Dedifferentiated amniotic fluid mesenchymal stem cell (primary cell): ENCODE measurements around the gene DEDD2.

Experiments used
- DNase-seq: peaks from one replicate; pipeline ENCODE4 v3.0.0-alpha.2; 2016; ENCODE audit errors: extremely low spot score

The DEDD2 gene

DNA sequence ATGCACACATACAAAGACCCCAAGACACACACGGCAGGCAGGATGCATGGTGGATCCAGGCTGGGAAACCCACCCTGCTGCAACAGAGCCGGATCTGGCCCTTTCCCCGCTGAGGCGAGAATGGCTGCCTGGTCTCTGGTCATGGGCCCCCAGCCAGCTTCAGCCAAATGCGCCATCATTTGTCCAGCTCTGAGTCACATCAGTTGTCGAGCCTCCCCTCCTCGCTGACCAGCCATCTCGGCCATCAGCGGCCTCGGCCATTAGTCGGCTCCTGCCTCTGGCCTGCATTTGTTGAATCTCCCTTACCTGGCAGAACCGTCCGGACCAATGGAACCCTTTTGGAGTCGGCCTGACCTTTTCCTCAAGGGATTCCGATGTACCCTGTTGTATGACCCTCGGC is 46.8 kb downstream of the DEDD2 start:
- no peak for DNase-seq

DNA sequence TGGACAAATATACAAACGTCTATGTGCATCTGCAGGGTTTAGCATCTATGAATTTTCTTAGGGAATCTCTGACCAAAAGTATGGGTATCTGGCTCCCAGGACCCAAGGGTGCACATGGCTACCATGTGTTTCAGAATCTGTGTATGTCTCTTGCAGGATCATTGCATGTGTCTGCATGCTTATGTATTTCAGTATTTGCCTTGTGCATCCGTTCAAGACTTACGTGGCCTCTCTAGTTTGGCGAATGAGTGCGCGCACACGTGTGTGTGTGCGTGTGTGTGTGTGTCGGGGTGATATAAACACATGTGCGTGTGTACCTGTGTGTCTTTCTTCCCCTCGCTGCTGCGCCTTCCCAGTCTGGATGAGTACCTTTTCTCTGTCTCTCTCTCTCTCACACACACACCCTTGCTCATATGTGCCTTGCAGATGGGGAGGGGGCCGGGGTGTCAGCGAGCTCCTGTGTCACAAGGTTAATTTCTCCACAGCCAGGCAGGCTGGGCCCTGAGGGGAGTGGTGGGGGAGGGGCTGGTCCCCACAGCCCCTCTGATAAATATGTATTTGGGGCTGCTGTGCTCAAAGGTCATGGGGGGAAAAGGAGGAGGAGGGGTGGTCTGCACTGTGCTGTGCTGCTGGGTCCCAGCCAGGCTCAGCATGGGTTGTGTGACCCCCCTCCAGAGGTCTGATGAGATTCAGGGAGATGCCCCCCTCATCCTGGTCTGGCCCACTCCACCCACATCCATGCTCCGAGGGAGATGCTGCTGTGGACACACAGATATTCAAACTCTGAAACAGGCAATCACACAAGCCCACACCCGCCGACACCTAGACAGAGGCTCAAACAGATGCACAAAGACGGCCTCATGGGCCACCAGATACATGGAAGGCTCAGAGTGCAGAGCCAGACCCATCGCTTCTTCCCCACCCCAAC is 47.7 kb downstream of the DEDD2 start:
- no peak for DNase-seq

DNA sequence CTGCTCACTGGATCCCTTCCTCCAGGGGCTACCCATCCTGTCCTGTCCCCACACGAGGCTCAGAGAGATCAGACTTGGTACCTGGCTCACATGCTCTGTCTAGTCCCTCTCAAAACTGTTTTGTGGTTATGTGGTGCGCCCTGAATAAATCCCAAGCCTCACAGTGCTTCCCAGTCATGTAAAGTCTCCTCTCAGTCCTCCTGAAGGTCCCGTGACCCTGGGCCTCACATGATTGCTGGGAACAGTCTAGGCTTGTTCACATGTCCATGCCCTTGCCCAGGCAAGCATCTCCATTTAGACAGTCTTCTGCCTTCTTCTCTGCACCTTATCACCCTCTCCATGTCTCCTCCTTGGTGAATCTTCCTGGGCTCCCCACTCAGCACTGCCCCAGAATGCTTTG is 49.3 kb downstream of the DEDD2 start:
- DNase-seq, result no peak

DNA sequence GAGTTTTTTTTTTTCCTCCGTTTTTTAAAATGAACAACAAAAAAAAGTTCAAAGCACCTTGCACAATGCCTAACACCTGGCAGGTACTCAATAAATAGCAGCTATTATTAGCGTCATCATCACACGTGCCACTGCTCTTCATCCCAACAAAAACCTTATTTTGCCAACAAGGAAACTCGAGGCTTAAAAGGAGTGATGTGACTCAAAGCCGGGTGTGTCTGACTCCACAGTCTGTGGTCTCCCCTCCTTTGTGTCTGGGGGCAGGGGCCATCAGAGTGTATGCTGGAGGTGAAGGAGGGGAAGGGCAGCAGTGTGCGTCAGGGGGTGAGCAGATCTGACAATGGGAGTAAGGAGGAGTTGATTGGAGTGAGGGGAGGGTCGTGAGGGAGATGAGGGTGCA is 51.2 kb downstream of the DEDD2 start:
- no peak for DNase-seq

DNA sequence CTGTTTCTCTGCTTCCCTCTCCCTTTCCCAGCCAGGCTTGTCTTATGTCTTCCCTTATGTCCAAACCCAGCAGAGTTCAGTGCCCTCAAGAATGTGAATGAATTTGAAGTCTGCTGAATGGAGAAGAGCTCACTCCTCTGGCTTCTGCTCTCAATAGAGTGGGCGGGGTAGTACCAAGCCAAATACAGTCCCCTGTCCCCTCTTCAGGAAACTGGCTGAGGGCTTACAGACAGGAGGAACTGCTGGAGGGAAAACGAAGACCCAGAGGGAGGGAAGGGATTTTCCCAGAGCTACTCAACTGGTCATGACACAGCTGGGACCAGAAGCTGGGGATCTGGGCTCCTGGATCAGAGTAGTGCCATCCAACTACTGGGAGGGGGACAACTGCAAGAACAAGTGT is 52.3 kb downstream of the DEDD2 start:
- no peak for DNase-seq

DNA sequence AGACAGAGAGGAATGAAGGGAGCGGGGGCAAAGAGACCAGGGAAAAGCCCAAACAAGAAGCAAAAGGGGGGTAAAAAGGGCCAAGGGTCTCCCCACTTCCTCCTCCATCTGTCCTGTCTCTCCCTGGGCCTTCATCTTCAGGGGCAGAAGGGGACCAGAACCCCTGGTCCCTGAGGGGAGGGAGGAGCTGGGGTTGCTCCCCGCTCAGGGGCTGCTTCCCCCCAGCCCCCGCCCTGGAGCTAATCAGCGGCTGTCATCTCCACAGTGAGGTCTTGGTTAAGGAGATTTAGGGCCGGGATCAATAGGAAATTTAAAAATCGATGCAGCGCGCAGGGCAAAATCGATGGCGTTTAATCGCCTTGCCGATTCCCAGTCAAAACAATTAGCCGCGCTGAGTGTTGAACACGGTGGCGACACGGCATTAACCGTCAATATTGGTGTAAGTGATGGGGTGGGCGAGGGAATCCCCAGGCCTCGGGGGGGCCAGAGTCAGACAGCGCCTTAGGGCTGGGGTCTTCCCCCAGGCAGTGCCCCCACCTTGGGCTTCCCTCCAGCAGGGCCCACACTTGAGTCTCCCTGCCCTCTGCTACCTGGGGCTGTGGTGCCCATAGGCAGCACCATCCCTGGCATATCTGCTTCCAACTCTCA is 55.7 kb downstream of the DEDD2 start:
- no peak for DNase-seq

DNA sequence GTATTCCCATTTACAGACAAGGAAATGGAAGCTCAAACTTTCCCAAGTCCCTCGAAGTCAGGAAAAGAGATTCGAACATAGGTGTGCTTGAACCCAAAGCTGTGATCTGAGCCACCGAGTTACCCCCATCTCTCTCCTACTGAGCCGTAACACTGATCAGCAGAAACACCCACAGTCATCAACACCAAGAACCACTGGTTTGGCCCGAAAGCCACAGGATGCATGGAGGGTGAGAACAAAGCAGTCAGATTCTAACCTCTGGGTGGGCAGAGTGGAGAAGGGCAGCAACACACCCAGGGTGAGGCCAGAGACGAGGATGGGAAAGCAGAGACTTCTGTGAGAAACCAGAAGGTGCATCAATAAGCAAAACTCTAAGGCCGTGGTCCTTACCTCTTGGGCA is 57.5 kb downstream of the DEDD2 start:
- DNase-seq, result no peak

DNA sequence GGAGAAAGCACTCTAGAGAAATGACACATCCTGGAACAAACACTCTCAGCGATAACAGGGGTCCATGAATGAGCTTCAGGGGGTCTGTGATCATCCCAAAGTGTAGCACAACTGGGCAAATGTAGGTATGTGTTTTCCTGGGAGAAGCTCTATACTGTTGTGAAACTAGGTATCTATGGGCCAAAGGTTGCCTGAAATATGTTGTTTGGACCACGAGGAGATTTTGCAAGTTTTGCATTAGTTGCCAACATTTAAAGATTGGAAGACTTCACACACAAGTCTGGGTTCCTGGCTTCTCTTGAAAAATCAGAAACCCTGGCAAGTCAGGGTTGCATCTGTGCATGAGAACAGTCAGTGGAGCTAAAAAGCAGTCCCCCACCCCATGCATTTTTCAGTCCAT is 58.6 kb downstream of the DEDD2 start:
- no peak for DNase-seq

DNA sequence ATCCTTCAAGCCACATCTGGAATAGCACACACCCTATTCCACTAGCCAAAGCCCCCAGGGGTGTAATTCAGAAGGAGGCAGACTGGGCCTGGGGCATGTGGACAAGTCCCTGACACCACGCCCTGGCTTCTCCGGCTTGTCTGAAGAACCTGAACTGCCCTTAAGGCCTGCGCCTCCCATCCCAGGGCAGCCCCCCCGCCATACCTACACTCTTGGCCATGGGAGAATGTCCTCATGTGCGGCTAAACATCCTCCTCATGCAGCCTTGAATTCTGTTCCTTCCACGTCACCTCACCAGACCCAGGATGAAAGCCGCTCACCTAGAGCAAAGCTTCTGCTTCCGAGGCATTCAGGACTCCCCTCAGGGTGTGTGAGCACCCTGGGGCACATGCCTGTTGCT is 60.9 kb downstream of the DEDD2 start:
- no peak for DNase-seq

DNA sequence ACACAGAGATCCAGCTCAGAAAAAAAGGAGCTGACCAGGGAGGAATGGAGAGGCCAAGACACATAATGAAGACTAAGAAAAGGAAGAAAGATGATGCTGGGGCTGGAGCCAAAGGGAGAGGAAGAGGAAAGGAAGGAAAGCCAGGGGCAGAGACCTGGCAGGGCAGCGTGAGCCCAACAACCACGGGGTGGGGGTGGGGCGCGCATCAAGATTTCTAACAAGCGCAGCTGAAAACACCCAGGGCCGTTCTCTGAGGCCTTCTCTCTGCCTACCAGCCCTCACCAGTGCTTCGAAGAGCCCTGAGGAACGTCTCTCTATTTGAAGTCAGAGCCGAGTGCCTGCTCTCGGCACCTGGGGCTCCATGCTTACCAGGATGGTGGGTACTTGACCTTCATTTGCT is 61.7 kb downstream of the DEDD2 start:
- DNase-seq, result no peak

DNA sequence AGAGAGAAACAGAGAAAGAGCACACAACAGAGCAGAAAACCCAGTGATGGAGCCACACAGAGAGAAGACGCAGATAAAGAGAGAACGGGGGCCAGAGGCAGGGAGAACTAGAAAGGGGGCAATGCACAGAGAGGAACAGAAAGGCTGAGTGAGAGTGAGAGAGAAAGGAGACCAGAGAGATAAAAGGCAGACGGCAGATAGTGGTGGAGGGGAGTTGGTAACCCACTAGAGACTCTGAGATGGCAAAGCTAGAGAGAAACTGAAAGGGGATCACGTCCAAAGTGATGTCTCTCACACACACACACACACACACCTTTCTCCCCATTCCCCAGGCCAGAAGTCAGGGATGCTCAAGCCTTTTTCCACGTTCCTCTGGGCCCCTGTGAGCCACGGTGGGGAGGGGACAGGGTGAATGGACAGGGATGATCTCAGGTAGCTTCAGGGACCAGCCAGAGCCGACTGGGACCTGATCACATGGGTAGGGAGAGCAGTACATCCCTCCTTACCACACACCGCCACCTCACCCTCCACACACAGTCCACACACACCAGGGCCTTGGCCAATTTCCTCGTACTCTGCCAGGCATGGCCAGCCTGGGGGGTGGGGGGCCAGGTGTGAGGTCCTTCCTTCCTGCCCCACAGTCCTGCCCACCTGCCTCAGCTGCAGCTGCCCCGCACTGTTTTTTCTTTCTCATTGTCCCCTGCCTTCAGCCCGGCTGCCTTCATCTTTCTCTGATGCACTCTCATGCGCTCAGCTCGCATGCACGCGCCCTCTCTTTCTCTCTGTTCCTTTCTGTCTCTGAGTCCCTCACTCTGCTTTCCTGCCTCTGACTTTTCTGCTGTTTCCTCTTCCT is 62.8 kb downstream of the DEDD2 start:
- no peak for DNase-seq

DNA sequence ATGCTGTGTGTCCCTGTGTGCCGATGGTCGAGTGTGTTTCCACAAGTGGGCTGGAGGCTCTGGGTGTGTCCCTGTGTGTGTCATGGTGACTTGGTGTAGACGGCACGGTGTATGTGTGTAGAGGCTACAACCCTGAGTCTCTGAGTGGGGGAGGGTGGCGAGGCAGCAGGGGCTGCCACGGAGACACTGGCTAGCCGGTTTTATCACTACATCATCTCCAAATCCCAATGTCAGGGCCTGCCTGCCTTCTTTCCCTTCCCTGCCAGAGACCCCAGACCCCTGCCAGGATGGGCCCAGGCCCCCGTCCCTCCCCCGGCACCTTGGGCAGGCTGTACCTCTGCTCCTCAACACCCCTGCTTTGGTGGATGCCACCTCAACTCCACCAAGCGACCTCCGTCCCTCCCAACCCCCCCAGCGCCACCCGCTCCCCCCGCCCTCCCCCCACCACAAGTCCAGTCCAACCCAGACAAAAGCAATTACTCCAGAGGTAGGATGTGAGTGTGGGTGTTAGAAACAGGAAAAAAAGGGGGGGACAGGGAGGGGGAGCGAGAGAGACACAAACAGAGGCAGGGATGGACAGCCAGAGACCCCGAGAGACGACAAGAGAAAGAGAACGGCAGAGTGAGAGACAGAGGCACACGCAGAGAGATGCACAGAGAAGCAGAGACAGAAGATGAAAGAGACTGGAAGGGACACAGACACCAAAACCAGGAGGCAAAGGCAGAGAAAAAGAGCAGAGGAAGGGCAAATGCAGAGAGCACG is 63.6 kb downstream of the DEDD2 start:
- DNase-seq, result no peak

DNA sequence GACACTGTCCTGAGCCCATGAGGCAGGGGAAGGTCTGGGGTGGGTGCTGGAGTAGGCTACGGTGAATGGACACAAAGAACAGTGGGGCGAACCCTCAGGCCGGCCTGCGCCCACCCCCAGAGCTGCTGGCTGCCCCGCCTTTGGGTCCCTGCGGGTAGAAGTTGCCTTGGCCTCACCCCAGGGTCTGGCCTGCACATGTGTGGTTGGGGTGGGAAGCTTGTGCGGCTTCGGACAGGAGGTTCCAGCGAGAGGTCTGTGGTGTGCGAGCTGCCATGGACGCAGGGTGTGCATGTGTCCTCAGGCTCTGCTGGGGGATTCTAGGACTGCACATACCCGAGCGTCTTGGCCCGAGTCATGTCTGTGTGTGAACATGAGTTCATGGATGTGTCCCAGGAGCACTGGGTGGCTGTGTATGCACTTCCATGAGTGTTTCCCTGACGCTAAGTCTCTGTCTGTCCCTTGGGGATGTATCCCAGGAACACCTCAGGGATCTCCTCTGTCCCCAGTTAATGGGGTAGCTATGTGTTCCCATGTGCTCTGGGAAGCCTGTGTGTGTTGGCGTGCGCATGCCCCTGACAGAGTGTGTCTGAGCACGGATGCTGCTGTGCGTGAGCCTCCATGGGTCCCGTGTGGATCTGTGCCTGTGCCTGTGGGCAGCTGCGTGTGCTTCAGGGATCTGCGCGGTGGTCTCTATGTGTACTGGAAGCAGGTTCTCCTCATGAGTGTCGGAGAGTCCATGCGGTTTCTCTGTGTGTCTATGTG is 64.4 kb downstream of the DEDD2 start:
- DNase-seq, result no peak

DNA sequence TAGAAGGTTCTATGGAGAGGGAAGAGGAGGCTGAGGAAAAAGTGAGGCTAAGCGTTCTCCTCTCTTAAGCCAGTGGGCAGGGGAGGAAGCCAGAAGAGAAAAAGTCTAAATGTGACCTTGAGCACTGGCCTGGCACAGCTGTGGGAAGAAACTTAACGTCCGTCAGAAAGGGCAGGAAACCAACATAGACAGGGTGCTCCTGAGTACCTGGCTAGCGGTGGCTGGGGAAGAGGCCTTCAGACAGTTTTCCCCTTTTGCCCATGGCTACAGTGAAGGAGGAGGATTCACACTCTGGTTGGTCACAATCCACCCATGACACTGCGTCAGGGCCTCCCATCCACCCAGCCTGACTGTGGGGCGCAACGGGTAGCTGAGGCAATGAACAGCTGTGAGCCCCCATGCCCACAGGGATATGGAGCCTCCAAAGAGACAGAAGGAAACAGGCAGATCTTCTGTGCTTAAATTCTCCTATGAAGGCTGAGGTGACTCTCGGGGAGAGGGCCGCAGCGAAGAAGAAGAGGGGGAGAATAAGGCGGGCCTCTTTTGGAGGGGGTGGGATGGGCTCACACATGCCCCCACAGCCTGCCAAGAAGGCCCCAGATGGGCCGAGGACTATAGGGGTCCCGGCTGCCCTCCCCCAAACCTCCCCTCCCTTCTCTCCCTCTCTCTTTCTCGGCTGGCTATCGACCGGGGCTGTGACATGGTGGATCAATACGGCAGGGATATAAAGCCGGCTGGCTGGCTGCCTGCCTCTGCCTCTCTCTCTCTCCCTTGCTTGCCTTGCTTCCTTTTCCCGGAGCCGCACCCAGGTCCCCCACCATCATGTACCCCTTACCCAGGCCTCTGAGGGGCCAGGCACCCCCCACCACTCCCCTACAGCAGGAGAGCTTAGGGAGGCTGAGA is 65.4 kb downstream of the DEDD2 start:
- DNase-seq, result no peak

DNA sequence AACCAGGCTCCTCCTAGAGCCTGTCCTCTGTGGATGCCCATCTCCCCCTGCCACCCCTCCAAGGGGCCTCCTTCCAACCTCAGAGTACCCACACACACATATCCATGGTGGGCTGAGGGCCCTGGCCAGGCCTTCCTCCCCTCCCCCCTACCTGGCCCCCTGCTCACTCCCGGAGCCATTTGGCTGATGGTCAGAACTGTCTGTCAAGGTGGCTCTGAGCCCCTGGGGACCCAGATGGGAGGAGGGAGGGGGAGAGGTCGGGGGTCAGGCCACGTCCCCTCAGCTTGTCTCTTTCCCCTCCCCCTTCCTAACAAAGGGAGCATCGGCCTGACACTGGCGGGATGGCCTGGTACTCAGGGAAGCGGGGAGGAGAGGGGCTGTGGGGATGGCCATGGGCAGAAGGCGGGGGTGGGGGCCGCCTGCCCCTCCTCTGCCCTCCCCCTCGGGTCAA is 66.5 kb downstream of the DEDD2 start:
- DNase-seq, result no peak

DNA sequence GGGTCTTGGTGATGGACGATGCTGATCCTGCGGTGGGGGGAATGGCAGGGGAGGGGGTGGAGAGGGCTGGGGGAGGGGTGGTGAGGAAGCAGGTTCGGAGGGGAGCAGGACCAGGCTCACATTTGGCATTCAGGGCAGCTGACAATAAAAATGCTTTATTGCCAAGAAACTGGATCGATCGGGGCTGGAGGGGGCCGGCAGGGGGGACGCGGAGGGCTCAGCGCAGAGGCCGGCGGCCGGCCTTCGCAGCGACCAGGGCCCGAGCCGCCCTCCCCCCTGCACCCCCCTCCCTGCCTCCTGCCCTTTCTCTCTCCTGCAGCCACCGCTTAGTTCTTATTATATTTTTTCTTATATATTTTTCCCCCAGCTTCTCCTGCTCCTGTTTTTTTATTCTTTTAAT is 67.1 kb downstream of the DEDD2 start:
- DNase-seq, result no peak

DNA sequence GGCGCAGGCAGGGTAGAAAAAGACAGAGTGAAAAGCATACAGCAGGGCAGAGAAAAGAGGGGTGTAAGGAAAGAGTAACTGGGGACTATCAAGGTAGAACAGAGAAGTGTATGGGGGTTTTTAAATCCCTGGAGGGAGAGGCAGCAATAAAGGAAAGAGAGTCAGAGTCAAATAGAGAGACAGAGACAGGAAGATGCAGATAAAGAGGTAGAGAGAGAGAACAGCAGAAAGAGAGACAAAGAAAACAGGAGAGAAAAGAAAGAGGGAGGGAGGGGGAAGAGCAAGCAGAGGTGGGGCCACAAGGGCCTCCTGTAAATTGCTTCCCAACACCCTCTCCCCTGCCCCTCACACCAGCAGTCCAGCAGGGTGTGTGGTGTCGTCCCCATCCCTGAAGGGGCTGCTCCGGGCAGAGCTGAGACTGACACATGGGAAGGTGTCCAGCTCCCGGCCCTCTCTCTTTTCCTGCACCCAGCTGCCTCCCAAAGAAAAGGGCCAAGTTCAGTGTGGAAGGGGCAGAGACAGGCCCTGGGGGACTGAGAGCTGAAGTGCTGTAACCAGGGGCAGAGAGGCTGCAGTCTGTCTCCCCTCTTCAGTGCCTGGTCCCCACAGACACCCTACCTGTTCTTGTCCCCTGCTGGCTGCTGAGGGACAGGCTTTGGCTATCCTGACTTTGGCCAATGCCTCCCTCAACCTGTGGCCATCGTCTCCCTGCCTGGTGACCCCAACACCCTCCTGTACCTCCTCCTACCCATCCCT is 67.9 kb downstream of the DEDD2 start:
- no peak for DNase-seq
